HG02763 (cell line): ENCODE results near the gene DAPK2.
A peak's percentile ranks its signal among the peaks of the same experiment; 100 is the strongest.

ENCODE experiments used
- ATAC-seq: cut with Tn5 transposase; IDR thresholded peaks from one replicate; pipeline ENCODE4 v1.9.1; 2021; ENCODE audit warnings: mild to moderate bottlenecking, moderate library complexity; ENCODE audit not compliant: unreplicated experiment

The DAPK2 gene

GRCh38 chr15:63899193-63899592 is 147.1 kb downstream of the DAPK2 start:
- no peak for ATAC-seq

GRCh38 chr15:63896336-63897115 is 149.8 kb downstream of the DAPK2 start:
- ATAC-seq = peak; percentile 54

DNA sequence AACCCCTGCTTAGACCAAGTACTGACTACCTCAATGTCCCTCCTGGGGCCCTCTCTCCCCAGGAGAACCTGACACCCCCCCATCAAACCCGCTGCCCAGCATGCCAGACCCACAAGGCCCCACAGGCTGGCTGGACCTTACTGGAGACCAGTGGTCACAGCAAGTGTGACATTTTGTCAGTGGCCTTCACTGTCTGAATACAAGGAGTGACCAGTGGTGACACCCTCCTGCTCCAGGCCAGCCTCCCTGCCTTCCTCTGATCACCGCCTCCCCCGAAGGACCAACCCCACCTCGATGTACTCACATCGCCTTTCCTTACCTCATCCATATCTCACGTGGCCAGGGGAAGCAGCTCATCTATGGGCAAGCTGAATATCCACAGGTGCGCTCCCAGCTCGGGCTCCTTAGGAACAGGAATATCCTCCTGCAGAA is 150.5 kb downstream of the DAPK2 start:
- no peak for ATAC-seq

GRCh38 chr15:63895194-63895593 is 151.1 kb downstream of the DAPK2 start:
- ATAC-seq = no peak

DNA sequence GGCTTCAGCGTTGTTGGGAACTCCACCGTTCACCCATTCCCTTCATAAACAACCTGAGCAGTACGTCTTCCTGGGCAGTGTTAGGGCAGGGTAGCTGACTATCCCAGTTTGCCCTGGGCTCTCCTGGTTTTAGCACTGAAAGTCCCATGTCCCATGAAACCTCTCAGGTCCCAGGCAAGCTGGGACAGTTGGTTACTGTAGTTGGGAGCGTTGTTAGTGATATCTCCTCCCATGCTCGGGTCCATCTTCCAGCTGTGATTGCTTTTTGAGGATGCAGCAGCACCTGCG is 151.7 kb downstream of the DAPK2 start:
- no peak for ATAC-seq

DNA sequence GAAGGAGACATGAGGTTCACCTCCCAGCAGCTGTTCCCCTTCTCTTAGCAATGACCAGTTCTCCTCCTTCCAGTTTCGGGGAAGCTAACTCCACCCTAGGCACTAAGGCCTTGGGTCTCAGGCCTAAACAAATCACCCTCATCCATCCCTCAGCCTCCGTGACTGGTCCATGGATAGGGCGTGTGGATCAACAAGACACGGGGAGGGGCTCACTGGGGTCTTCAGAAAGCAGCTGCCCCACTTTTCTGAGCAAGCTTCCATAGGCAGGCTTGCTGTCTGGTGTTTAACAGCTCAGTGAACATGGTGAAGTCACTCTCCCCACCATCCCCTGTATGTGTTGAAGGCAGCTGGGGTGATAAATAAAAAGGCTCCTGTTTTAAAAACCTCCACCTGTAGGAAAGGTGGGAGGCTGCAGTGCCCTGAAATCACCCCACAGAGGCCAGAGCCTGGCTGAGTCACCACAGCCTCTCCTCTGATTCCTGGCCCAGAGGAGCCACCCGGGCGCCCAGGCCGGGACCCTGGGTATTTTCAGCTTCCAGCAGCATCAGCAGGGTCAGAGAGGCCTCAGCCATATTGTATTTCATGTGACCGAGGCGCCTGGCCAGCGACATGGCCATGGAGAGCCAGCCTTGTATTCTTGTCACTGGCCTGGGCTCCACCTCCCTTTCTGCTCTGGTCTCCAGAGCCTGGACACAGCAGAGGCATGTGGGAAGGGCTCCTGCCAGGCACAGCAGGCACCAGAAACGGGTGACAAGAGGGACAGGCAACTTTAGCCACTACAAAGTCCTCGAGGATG is 152.2 kb downstream of the DAPK2 start:
- no peak for ATAC-seq

- peak; percentile 46 for ATAC-seq
Measured at GRCh38 chr15:63892794-63893441, 153.4 kb downstream of the DAPK2 start.

- no peak for ATAC-seq
Measured at GRCh38 chr15:63891768-63892133, 154.5 kb downstream of the DAPK2 start.

GRCh38 chr15:63891079-63891767 is 155.1 kb downstream of the DAPK2 start:
- ATAC-seq = no peak

DNA sequence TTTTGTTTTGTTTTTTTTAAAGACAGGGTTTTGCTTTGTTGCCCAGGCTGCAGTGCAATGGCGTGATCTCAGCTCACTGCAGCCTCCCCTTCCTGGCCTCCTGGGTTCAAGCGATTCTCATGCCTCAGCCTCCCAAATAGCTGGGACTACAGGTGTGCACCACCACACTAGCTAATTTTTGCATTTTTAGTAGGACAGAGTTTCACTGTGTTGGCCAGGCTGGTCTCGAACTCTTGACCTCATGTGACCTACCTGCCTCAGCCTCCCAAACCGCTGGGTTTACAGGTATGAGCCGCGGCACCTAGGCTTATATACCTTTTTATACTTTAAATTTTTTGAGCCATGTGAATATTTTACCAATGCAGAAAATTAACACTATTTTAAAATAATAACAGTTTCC is 155.7 kb downstream of the DAPK2 start:
- ATAC-seq = no peak

DNA sequence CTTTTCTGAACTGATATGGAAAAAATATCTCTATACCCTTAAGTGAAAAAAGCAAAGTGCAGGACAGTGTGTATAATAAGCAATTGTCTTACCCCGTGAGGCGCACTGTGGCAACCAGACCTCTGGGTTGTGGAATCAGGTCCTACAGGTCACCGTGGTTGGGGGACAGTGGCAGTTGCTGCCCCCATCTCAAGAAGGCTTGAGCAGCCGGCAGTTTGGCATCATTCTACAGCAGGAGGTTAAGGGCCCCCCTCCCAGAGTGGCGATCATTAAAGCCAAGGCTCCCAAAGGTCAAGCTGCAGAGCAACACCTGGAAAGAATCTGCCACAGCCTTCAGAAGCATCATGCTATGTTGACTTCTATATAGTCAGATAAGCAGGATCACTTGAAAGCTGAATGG is 156.5 kb downstream of the DAPK2 start:
- ATAC-seq = no peak

- ATAC-seq = no peak
Measured at GRCh38 chr15:63888823-63889222, 157.5 kb downstream of the DAPK2 start.

DNA sequence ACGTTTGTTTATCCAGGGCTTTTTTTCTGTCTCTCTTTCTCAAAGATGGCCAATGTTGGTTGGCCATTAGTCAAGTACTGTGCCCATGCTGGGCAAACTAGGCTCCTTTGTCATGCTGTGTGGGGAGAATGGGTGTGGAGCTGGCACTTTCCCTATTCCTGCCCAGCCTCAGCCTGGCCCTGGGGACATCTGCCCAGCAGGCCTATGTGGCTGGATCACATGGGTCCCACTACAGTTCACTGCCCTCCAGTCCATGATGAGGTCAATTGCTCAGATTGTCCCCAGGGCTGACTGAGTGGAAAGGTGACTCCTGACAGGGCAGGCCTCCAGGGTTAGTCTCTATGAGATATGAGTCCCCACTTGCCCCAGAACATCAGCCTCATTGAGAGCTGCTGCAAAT is 158.1 kb downstream of the DAPK2 start:
- ATAC-seq = no peak

DNA sequence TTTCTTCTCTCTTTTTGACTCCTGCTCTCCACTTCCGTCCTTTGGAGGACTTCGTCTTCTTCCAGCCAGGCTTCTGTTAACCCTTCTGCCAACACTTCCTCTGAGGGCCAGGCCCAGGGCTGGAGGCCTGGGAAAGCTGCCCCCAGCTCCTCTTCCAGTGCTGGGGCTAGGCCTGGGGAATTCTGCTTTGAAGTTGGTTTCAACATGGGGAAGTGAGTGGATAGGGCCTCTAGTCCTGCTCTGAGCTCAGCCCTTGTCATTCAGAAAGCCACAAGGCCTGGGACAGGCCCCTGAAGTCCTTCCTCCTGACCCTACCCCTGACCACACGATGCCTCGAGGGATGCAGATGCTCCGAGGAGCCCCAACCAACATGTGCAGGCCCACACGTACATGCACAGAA is 158.7 kb downstream of the DAPK2 start:
- ATAC-seq = no peak

- no peak for ATAC-seq
Measured at GRCh38 chr15:63884953-63885352, 161.3 kb downstream of the DAPK2 start.

- no peak for ATAC-seq
Measured at GRCh38 chr15:63881431-63881830, 164.9 kb downstream of the DAPK2 start.

- no peak for ATAC-seq
Measured at GRCh38 chr15:63880744-63881143, 165.5 kb downstream of the DAPK2 start.

DNA sequence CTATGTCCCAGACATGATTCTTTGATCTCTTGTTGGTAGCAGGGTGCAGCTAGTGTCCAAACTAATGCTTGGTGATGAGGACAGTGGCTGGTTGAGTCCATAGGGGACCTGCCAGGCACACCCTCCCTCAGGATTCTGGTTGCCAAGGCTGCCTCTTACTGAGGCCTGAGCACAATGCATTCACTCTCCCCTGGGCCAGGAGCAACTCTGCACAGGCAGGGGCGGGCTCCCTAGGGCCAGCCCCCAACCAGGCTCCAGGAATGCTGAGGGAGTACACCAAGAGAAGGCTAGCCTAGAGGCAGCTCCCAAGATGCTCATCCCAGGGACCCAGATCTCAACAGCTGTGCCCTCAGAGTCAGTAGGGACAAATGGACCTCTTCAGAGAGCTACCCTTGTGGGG is 166.3 kb downstream of the DAPK2 start:
- no peak for ATAC-seq

- no peak for ATAC-seq
Measured at GRCh38 chr15:63879211-63879610, 167.1 kb downstream of the DAPK2 start.

DNA sequence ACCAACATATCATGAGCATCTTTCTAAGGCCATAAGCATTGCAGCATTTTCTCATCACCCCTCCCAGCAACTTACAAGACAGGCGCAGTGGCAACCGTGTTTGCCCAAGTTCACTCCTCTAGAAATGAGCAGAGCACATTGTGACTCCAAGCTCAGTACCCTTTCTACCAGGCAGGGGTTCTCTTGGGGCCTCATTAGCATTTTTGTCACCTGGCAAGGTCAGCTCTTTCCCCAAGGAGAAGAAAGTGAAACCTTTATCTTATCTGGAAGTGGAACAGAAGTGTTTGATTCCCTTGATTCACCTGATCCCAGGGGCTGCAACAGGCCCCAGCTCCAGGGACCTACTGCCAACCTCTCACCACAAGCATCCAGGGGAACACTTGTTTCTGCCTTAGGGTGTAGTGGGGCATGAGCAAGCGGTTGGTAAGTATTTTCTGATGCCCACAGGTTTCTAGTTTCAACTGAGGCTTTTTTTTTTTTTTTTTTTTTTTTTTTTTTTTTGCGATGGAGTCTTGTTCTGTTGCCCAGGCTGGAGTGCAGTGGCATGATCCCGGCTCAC is 168.5 kb downstream of the DAPK2 start:
- no peak for ATAC-seq

DNA sequence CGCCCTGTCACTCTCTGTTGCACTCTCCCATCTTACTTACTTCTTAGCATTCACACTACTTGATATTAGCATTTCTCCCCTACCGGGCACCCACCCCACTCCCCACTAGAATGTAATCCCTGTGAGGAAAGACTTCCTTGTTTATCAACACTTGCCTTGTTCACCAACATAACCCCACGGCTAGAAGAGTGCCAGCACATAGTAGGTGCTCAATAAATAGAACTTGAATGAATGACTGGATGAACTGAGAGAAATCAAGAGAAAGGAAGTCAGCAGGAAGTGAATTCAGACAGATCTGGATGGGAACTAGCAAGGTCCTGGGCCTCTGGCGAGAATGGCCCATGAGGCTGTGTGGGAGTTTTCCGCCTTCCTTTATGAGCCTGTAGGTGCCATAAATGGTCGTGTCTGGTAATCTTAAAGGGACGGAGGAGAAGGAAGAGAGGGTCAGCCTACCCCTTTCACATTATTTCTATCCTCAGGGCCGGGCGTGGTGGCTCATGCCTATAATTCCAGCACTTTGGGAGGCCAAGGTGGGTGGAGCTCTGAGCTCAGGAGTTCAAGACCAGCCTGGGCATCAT is 170.1 kb downstream of the DAPK2 start:
- no peak for ATAC-seq
